OCI-LY3 (cell line): Measurements from ENCODE around the gene THBS1.

Experiments used
- H2AFZ ChIP-seq: fragments of 200-600, 300-600 bp; shearing (Covaris generic); 2 replicates; pipeline ENCODE4 v1.6.0; 2014; ENCODE audit warnings: antibody characterized with exemption, low read depth, low read length
- H3K27ac ChIP-seq: fragments of 200-600, 300-600 bp; sonication (generic); 2 replicates; pipeline ENCODE4 v1.5.1; 2014; ENCODE audit warnings: mild to moderate bottlenecking, low read length, moderate library complexity, mixed read lengths
- H3K27me3 ChIP-seq: fragments of 200-600, 300-600 bp; sonication (generic); 2 replicates; pipeline ENCODE4 v1.6.1; 2014; ENCODE audit warnings: low read depth, low read length, mixed read lengths
- H3K36me3 ChIP-seq: fragments of 200-600, 300-600 bp; sonication (generic); replicated peaks from 2 replicates; pipeline ENCODE3; 2014; ENCODE audit warnings: low read depth, low read length, mixed read lengths
- H3K4me1 ChIP-seq: fragments of 300-600, 200-600 bp; sonication (generic); 2 replicates; pipeline ENCODE4 v1.6.1; 2014; ENCODE audit warnings: low read length, mixed read lengths
- H3K4me2 ChIP-seq: fragments of 200-600, 300-600 bp; sonication (generic); 2 replicates; pipeline ENCODE4 v1.6.1; 2014; ENCODE audit warnings: low read length, mixed read lengths
- H3K4me3 ChIP-seq: fragments of 300-600, 200-600 bp; sonication (generic); 2 replicates; pipeline ENCODE4 v1.5.1; 2014; ENCODE audit warnings: antibody characterized with exemption, mild to moderate bottlenecking, low read length, moderate library complexity
- H3K79me2 ChIP-seq: fragments of 300-600, 200-600 bp; shearing (Covaris generic); 2 replicates; pipeline ENCODE4 v1.6.1; 2014; ENCODE audit warnings: mild to moderate bottlenecking, low read length, mixed read lengths
- H3K9ac ChIP-seq: fragments of 300-600, 200-600 bp; shearing (Covaris generic); 2 replicates; pipeline ENCODE4 v1.6.0; 2014; ENCODE audit warnings: mild to moderate bottlenecking, low read length, moderate library complexity
- H3K9me3 ChIP-seq: fragments of 200-600, 300-600 bp; shearing (Covaris generic); 2 replicates; pipeline ENCODE4 v1.6.1; 2014; ENCODE audit warnings: low read length, mixed read lengths; ENCODE audit not compliant: insufficient read depth
- H4K20me1 ChIP-seq: fragments of 200-600, 300-600 bp; sonication (generic); 2 replicates; pipeline ENCODE4 v1.6.1; 2016; ENCODE audit warnings: low read length, mixed read lengths; ENCODE audit not compliant: insufficient read depth
- CTCF ChIP-seq: fragments of 200-600, 300-600 bp; sonication (generic); IDR thresholded peaks from 2 replicates; pipeline ENCODE4 v1.5.1; 2014; ENCODE audit warnings: antibody characterized with exemption, low read length, low read depth
- EZH2phosphoT487 ChIP-seq: fragments of 200-600 bp; shearing (Covaris generic); IDR thresholded peaks from 2 replicates; pipeline ENCODE4 v1.6.1; 2018; ENCODE audit warnings: antibody characterized with exemption, mixed run types, low read depth

The THBS1 gene

GRCh38 chr15:39552556-39552955 lies 28.3 kb upstream of the THBS1 start:
- Histone ChIP-seq H3K36me3 (no peaks in the 10 kb centered on the region), H3K4me3 (no peak overlapping the region), H3K4me2 (no peak overlapping the region), H3K27me3 (no peaks in the 10 kb centered on the region), H3K9ac (no peak overlapping the region), H3K9me3 (no peaks in the 10 kb centered on the region), H3K27ac (no peak overlapping the region), H3K4me1 (peaks cover 23% of the 10 kb centered on the region), H4K20me1 (no peaks in the 10 kb centered on the region), H2AFZ (no peak overlapping the region), H3K79me2 (no peaks in the 10 kb centered on the region)
- TF ChIP-seq CTCF (no peak), EZH2phosphoT487 (no peak)

GRCh38 chr15:39553947-39554693 lies 26.8 kb upstream of the THBS1 start:
- no peaks in the 10 kb centered on the region for H3K79me2 ChIP-seq
- H3K27ac ChIP-seq, result no peak overlapping the region
- no peak overlapping the region for H3K4me3 ChIP-seq
- H2AFZ ChIP-seq, result no peak overlapping the region
- peaks cover 23% of the 10 kb centered on the region for H3K4me1 ChIP-seq
- H4K20me1 ChIP-seq, result no peaks in the 10 kb centered on the region
- H3K36me3 ChIP-seq, result no peaks in the 10 kb centered on the region
- no peak for TF ChIP-seq CTCF
- no peak for TF ChIP-seq EZH2phosphoT487
- no peaks in the 10 kb centered on the region for H3K27me3 ChIP-seq
- H3K9me3 ChIP-seq, result no peaks in the 10 kb centered on the region
- H3K9ac ChIP-seq, result no peak overlapping the region
- H3K4me2 ChIP-seq, result peak overlapping the region; percentile 38

GRCh38 chr15:39554746-39555387 lies 26.0 kb upstream of the THBS1 start:
- H3K27me3 ChIP-seq, result no peaks in the 10 kb centered on the region
- TF ChIP-seq EZH2phosphoT487 (no peak), CTCF (no peak)
- no peaks in the 10 kb centered on the region for H3K79me2 ChIP-seq
- H3K9me3 ChIP-seq, result no peaks in the 10 kb centered on the region
- no peaks in the 10 kb centered on the region for H3K36me3 ChIP-seq
- peak overlapping the region; percentile 38; the same call in 1 of the 2 replicates for H3K4me2 ChIP-seq
- H4K20me1 ChIP-seq, result no peaks in the 10 kb centered on the region
- no peak overlapping the region for H2AFZ ChIP-seq
- H3K27ac ChIP-seq, result no peak overlapping the region
- no peak overlapping the region for H3K4me3 ChIP-seq
- peaks cover 23% of the 10 kb centered on the region for H3K4me1 ChIP-seq
- H3K9ac ChIP-seq, result no peak overlapping the region

GRCh38 chr15:39555885-39556284 lies 25.0 kb upstream of the THBS1 start:
- Histone ChIP-seq H3K79me2 (no peaks in the 10 kb centered on the region), H3K27ac (no peak overlapping the region), H3K4me3 (no peak overlapping the region), H3K4me1 (peaks cover 23% of the 10 kb centered on the region), H2AFZ (no peak overlapping the region), H3K4me2 (no peak overlapping the region), H3K9ac (no peak overlapping the region), H3K36me3 (no peaks in the 10 kb centered on the region), H3K9me3 (no peaks in the 10 kb centered on the region), H3K27me3 (no peaks in the 10 kb centered on the region), H4K20me1 (no peaks in the 10 kb centered on the region)
- TF ChIP-seq EZH2phosphoT487 (no peak), CTCF (no peak)
